PFSK-1 (cell line): Measurements from ENCODE around the gene MTCH2.

Experiments used
- FOXP2 ChIP-seq: optimal IDR thresholded peaks from 2 replicates; pipeline ENCODE3; 2011; ENCODE audit warnings: borderline replicate concordance, control low read depth, inconsistent platforms; ENCODE audit not compliant: insufficient read depth; ENCODE audit errors: extremely low read length, extremely low read depth
- POLR2AphosphoS5 ChIP-seq: IDR thresholded peaks from 2 replicates; pipeline ENCODE4 v1.6.1; 2012; ENCODE audit warnings: low read depth, mild to moderate bottlenecking, control low read depth, low read length, moderate library complexity
- SIN3A ChIP-seq: IDR thresholded peaks from 2 replicates; pipeline ENCODE4 v1.6.1; 2012; ENCODE audit warnings: mild to moderate bottlenecking, low read length, moderate library complexity, borderline replicate concordance; ENCODE audit not compliant: insufficient read depth
- TAF1 ChIP-seq: IDR thresholded peaks from 2 replicates; pipeline ENCODE4 v1.6.1; 2012; ENCODE audit warnings: low read length, control low read depth, borderline replicate concordance; ENCODE audit not compliant: insufficient read depth
- TF ChIP-seq, protein P1 (sequence below), 2 experiments: IDR thresholded peaks; 2 replicates each; pipeline versions ENCODE4 v1.6.1 to v1.8.0; 2011 to 2012; ENCODE audit warnings: low read depth in 2 of 2, low read length in 2 of 2, control low read depth in 1 of 2, inconsistent platforms in 1 of 2, mild to moderate bottlenecking in 1 of 2, moderate library complexity in 1 of 2; ENCODE audit not compliant: insufficient read depth in 1 of 2

DNA sequence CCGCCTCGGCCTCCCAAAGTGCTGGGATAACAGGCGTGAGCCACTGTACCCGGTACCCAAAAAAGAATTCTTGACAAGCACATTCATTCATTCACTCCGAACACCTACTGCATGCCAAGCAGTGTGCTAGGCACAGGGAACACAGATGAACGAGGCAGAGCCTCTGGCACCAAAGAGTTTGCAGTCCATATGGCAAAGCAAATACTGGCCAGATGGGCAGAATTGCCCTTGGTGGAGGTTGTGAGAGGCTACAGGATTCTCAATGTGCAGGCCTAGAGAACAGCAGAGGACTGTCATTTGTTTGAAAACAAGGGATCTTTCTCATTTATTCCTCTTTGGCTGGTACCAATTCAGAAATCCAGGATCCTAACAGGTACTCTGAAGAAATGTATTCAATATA, 27.5 kb upstream of the MTCH2 start:
- TF ChIP-seq TAF1 (no peak), POLR2AphosphoS5 (no peak), SIN3A (no peak), FOXP2 (no peak)
- TF ChIP-seq, protein P1, sequence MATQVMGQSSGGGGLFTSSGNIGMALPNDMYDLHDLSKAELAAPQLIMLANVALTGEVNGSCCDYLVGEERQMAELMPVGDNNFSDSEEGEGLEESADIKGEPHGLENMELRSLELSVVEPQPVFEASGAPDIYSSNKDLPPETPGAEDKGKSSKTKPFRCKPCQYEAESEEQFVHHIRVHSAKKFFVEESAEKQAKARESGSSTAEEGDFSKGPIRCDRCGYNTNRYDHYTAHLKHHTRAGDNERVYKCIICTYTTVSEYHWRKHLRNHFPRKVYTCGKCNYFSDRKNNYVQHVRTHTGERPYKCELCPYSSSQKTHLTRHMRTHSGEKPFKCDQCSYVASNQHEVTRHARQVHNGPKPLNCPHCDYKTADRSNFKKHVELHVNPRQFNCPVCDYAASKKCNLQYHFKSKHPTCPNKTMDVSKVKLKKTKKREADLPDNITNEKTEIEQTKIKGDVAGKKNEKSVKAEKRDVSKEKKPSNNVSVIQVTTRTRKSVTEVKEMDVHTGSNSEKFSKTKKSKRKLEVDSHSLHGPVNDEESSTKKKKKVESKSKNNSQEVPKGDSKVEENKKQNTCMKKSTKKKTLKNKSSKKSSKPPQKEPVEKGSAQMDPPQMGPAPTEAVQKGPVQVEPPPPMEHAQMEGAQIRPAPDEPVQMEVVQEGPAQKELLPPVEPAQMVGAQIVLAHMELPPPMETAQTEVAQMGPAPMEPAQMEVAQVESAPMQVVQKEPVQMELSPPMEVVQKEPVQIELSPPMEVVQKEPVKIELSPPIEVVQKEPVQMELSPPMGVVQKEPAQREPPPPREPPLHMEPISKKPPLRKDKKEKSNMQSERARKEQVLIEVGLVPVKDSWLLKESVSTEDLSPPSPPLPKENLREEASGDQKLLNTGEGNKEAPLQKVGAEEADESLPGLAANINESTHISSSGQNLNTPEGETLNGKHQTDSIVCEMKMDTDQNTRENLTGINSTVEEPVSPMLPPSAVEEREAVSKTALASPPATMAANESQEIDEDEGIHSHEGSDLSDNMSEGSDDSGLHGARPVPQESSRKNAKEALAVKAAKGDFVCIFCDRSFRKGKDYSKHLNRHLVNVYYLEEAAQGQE (IDR thresholded peaks at IDR 0.05; ENCODE audit: insufficient read depth in 1 of 2, low read depth in 2 of 2, low read length in 2 of 2): no peak
